Esophagus squamous epithelium (tissue), 5 donors: ENCODE results near the gene CYP2A6. TPM values are rescaled to one million over a fixed set of nuclear protein-coding genes. Genes with fewer than 3 reads are reported as not detected.

ENCODE experiments used
- DNase-seq: peaks from one replicate; lab custom pipeline; 2025; lab: John Stamatoyannopoulos, UW
- H3K27ac ChIP-seq, 4 donors: fragments of 200-600 bp; sonication (generic); one replicate each; pipeline ENCODE4 v1.5.1; 2016 to 2019; ENCODE audit warnings: mild to moderate bottlenecking in 1 of 4
- H3K27me3 ChIP-seq, 4 donors: fragments of 200-600 bp; sonication (generic); 1 replicate in 3 of 4; 2 replicates in 1 of 4; pipeline versions ENCODE4 v1.5.1 to v1.6.0; 2017 to 2021; ENCODE audit warnings: antibody characterized with exemption in 1 of 4
- H3K36me3 ChIP-seq, 3 donors: fragments of 200-600 bp; sonication (generic); one replicate each; pipeline ENCODE4 v1.5.1; 2016 to 2019
- H3K4me1 ChIP-seq, 3 donors: fragments of 200-600 bp; sonication (generic); one replicate each; pipeline ENCODE4 v1.5.1; 2017 to 2019
- H3K4me3 ChIP-seq, 4 donors: fragments of 200-600 bp; sonication (generic); 1 replicate in 3 of 4; 2 replicates in 1 of 4; pipeline ENCODE4 v1.5.1; 2016 to 2019; ENCODE audit warnings: mild to moderate bottlenecking in 2 of 4, moderate library complexity in 1 of 4
- H3K9me3 ChIP-seq, 3 donors: fragments of 200-600 bp; sonication (generic); one replicate each; pipeline ENCODE4 v1.5.1; 2016 to 2019
- CTCF ChIP-seq, 6 experiments: fragments of 450-650 bp in 4 of 6; fragments of 200-600 bp in 2 of 6; sonication (generic) in 2 of 6; IDR thresholded peaks; one replicate each; pipeline ENCODE4 v1.5.1; 2016 to 2019; ENCODE audit warnings: antibody characterized with exemption in 6 of 6, mild to moderate bottlenecking in 4 of 6, moderate library complexity in 4 of 6
- POLR2A ChIP-seq, 4 donors: fragments of 450-650 bp; IDR thresholded peaks; one replicate each; pipeline ENCODE4 v1.6.1; 2017; ENCODE audit warnings: antibody characterized with exemption in 4 of 4, mild to moderate bottlenecking in 4 of 4, moderate library complexity in 3 of 4
- WGBS, 2 donors: methylation state at CpG; one replicate each; pipeline ENCODE4 v1.1.5; 2018; 5-methylcytosine and 5-hydroxymethylcytosine counted together
- intact Hi-C: fragments of 100-400 bp; cut with DNase I; formaldehyde crosslinking; loops from one replicate; pipeline ENCODE4 v1.15.0; 2022
- total RNA-seq, 4 donors: library from RNA; depleted of rRNA; stranded (reverse); fragments of >200 nt; gene quantifications; one replicate each; pipeline ENCODE4 v1.1.0, GENCODE V29; 2016
- donor health status: DM: yes; HTN: yes; CAD: no.

CYP2A6 gene
- total RNA-seq, 4 donors from 2014 or later, result not detected

- no peak for DNase-seq
- Histone ChIP-seq H3K4me3 (peak overlapping the region; percentile 85 to 99 (median 98)), H3K9me3 (no peaks in the 10 kb centered on the region), H3K4me1 (peaks cover 55 to 66% (median 65%) of the 10 kb centered on the region in 3 donors), H3K27ac (peak overlapping the region; percentile 69 to 98 (median 94)), H3K36me3 (peaks cover 11 to 42% (median 16%) of the 10 kb centered on the region in 3 donors), H3K27me3 (no peaks in the 10 kb centered on the region)
- intact Hi-C loops, result no loop called here
- 11% methylated on average over 3 of the region's 27 CpGs; no CpG with 5 or more reads in 1 of the 2 donors for WGBS, 2 donors
- TF ChIP-seq POLR2A (IDR thresholded peaks at IDR 0.05) (no peak), CTCF (IDR thresholded peaks at IDR 0.05) (no peak)
Observed at GRCh38 chr19:40800339-40800996, 49.8 kb downstream of the CYP2A6 start.

- TF ChIP-seq POLR2A (IDR thresholded peaks at IDR 0.05), result no peak
- TF ChIP-seq CTCF (IDR thresholded peaks at IDR 0.05), result no peak
- peak overlapping the region; percentile 85 to 99 (median 98) for H3K4me3 ChIP-seq
- H3K36me3 ChIP-seq, result peaks cover 11 to 42% (median 16%) of the 10 kb centered on the region in 3 donors
- no peak for DNase-seq
- H3K9me3 ChIP-seq, result no peaks in the 10 kb centered on the region
- H3K27ac ChIP-seq, result peak overlapping the region; percentile 94 to 98 (median 96)
- intact Hi-C loops, result no loop called here
- H3K27me3 ChIP-seq, result no peaks in the 10 kb centered on the region
- H3K4me1 ChIP-seq, result peaks cover 48 to 59% (median 58%) of the 10 kb centered on the region in 3 donors
- WGBS, 2 donors, result 1 to 3% methylated on average over 29 to 34 of the region's 40 CpGs
Observed at GRCh38 chr19:40799558-40800338, 50.5 kb downstream of the CYP2A6 start.

- intact Hi-C loops, result no loop called here
- peaks cover 11 to 34% (median 16%) of the 10 kb centered on the region in 3 donors for H3K36me3 ChIP-seq
- DNase-seq, result peak; percentile 100
- 0% methylated on average over 18 to 26 of the region's 110 CpGs for WGBS, 2 donors
- H3K9me3 ChIP-seq, result no peaks in the 10 kb centered on the region
- TF ChIP-seq CTCF (IDR thresholded peaks at IDR 0.05), result no peak
- TF ChIP-seq POLR2A (IDR thresholded peaks at IDR 0.05), result peak in 3 of 4 donors; percentile 26 to 79 (median 67)
- H3K4me1 ChIP-seq, result peaks cover 40 to 51% (median 49%) of the 10 kb centered on the region in 3 donors
- H3K27me3 ChIP-seq, result no peaks in the 10 kb centered on the region
- peak within 1 kb of the TSS; percentile 85 to 99 (median 98) for H3K4me3 ChIP-seq
- peak within 1 kb of the TSS; percentile 94 to 98 (median 96) for H3K27ac ChIP-seq
Observed at GRCh38 chr19:40798683-40799557, 51.3 kb downstream of the CYP2A6 start, which contains the start of gene EGLN2. TSS of gene EGLN2 (plus strand) at chr19:40799191. CDS start at chr19:40800573, 1,382 bp downstream.

- no peaks in the 10 kb centered on the region for H3K27me3 ChIP-seq
- H3K27ac ChIP-seq, result peak overlapping the region; percentile 94 to 98 (median 96)
- TF ChIP-seq POLR2A (IDR thresholded peaks at IDR 0.05), result peak in 1 of 4 donors; percentile 59
- peak in 5 of 6 experiments; percentile 4 to 62 (median 53) for TF ChIP-seq CTCF (IDR thresholded peaks at IDR 0.05)
- H3K9me3 ChIP-seq, result no peaks in the 10 kb centered on the region
- peaks cover 11 to 27% (median 16%) of the 10 kb centered on the region in 3 donors for H3K36me3 ChIP-seq
- DNase-seq, result peak; percentile 35
- intact Hi-C loops, result no loop called here
- peaks cover 32 to 44% (median 41%) of the 10 kb centered on the region in 3 donors for H3K4me1 ChIP-seq
- 8 to 11% methylated on average over 24 to 28 of the region's 28 CpGs for WGBS, 2 donors
- peak overlapping the region; percentile 22 to 99 (median 98) for H3K4me3 ChIP-seq
Observed at GRCh38 chr19:40797963-40798682, 52.1 kb downstream of the CYP2A6 start.
